Iris pigment epithelial cell (primary cell): ENCODE results near the gene SKA1.
"Not testable (repeated sequence)": the region's sequence is repeated elsewhere in the genome, so short reads cannot be mapped to it uniquely, and the experiment has no call there.

Experiments used
- DNase-seq: peaks from one replicate; pipeline ENCODE4 v3.0.0-alpha.2; 2011; ENCODE audit warnings: low read depth

Gene SKA1

DNA sequence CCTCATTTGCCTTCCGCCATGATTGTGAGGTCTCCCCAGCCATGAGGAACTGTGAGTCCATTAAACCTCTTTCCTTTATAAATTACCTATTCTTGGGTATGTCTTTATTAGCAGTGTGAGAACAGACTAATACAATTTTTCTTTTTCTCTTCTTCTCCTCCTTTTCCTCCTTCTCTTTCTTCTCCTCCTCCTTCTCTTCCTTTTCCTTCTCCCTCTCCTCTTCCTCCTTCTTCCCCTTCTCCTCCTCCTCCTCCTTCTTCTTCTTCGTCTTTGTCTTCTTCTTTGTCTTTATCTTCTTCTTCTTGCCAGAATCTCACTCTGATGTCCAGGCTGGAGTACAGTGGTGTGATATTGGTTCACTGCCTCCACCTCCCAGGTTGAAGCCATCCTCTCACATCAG, 20.2 kb downstream of the SKA1 start:
- DNase-seq, result no peak

DNA sequence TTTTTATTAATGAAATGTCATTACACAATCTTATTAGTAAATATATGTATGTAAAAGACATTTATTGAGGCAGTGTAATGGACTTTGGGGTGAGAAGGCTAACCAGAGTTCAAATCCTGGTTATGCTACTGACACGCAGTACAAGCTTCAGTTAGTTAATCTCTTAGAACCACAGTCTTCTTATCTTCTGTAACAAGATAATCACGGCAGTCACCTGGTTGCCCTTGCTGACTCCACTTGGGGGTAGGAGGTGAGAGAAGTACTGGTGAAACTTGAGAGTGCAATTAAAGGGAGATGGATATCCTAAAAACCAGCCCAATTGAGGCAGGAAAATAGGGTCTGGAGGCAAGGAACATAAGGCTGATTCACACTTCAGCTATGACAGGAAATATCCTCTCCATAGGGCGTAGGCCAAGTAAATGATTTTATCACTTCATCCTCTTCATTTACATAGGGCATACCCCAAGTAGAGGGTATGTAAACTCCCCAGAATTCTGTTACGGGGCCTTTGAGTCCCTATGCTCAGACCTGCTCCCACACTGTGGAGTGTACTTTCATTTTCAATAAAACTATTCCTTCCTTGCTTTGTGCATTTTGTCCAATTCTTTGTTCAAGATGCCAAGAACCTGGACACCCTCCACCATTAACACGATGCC, 21.3 kb downstream of the SKA1 start:
- DNase-seq, result no peak

DNA sequence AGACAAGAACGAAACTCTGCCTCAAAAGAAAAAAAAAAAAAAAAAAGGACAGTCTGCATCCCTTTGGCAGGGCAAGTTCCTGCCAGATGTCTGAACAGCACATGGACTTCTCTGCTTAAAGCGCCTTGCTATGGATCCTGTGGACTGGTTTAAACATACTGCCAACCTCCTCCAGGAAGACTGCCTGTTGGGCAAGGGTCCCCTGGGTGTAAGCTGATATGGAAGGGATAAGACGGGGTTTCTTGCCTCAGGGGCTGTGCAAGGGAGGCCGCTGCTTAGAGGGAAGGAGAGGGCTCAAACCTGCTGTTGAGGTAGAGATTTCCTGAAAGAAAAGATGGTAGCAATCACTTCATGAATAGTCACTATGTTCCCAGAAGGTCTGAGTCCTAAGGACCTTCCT, 22.2 kb downstream of the SKA1 start:
- DNase-seq, result no peak

DNA sequence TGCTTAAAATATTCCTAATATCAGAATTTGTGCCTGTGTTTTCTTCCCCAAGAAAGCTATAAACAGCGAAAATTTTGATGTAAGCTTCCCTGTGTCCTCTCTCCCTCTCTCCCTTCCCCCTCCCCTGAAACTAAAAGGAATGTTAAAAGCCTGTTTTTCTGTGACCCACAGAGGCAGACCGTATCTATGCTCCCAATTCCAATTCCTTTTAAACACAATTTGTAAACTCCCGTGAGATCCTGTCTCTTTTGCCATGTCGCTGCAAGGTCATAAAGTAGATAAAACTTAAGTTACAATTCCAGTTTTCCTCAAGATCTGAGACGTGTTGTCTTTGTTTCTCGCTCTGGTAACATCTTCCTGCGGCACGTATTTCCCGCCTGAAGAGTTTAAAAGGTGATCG, 23.3 kb downstream of the SKA1 start:
- no peak for DNase-seq

DNA sequence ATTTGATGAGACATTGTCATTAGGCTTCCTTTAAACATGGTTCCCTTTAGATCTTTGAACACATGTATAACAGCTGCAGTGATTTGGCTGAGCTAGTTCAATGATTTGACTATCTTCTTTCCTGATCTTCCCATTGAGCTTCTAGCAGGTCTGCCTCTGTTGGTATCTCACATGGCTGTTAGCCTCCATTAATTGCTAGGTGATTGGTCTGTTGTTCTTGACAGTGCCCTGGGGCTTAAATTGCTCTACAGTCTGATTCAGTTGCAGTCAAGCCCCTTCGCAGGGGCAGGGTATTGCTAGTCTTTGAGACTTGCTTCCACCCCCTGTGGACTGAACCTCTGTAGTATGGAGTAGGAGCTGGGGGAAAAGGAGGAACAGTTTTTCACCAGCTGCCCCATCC, 24.1 kb downstream of the SKA1 start:
- no peak for DNase-seq

GRCh38 chr18:50399582-50399981, 24.7 kb downstream of the SKA1 start:
- no peak for DNase-seq

DNA sequence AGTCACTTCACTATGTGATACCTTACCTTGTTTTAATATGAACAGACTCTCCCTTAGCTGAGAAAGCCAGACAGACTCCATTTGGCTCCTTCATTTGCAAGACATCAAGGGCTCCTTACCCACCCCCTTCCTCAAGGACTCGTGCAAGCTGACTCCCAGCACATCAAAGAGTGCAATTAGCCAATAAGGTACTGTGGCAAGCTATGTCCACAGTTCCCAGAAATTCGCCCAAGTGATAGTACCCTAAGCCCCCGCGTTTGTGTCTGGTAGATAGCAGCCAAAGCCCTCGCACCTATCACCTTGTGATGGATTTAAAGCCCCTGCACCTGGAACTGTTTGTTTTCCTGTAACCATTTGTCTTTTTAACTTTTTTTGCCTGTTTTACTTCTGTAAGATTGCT, 25.6 kb downstream of the SKA1 start:
- not testable (repeated sequence) for DNase-seq

DNA sequence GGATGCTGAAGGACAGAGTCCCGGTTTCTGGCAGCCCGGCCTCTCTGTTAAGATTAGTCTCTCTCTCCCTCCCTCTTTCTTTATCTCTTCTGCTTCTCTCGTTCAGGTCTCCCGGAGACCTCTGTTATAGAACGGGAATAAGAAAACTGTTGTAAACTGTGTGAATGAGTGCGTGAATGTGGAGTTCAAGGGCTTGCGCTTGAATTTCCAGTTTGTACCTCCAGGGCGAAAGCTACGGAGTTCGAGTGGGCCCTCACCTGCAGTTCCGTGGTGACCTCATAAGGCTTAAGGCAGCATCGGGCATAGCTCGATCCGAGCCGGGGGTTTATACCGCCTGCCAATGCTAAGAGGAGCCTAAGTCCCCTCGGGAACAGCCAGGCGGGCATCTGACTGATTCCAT, 26.4 kb downstream of the SKA1 start:
- DNase-seq, result no peak

DNA sequence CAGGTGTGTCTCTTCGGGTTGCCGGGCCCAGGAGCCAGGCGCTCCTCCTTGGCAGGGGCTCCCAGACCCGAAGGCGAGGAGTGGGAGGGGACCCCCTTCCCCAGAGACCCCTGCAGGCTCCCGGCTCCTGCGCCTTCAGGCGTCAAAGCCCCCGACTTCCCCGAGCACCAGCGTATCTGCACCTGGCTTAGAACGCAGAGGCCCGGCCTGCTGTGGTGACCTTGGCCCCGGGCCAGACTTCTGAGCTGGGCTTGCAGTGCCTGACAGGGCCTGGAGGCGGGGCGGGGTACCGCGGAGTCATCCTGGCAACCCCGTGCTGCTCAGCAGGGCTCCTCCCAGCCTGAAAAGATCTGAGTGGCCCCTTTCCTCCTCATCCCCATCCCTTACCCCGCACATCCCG, 27.0 kb downstream of the SKA1 start:
- DNase-seq, result peak; percentile 31

DNA sequence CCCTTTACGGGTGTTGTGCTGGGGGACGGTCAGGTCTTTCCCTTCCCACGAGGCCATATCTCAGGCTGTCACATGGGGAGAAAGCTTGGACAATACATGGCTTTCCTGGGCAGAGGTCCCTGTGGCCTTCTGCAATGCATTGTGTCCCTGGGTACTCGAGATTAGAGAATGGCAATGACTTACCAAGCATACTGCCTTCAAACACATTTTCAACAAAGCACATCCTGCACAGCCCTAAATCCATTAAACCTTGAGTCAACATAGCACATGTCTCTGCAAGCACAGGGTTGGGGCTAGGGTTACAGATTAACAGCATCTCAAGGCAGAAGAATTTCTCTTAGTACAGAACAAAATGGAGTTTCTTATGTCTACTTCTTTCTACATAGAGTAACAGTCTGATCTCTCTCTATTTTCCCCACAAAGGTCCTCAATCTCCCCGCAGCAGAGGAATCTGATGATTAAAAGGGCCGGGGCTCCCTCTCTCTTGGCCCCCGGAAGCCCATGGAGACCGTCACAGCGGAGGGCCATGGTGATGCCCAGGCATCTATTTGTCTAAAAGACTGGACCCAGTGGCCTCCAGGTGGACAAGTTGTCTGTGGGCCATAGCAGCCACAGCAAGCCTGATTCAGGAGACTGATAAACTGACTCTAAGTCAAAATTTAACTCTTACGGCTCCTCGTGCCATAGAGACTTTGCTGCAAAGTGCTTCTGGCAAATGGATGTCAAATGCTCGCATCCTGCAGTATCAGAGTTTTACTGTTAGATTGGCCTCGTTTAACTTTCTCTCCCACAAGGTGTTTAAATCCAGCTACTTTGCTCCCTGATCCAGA, 30.1 kb downstream of the SKA1 start:
- not testable (repeated sequence) for DNase-seq

DNA sequence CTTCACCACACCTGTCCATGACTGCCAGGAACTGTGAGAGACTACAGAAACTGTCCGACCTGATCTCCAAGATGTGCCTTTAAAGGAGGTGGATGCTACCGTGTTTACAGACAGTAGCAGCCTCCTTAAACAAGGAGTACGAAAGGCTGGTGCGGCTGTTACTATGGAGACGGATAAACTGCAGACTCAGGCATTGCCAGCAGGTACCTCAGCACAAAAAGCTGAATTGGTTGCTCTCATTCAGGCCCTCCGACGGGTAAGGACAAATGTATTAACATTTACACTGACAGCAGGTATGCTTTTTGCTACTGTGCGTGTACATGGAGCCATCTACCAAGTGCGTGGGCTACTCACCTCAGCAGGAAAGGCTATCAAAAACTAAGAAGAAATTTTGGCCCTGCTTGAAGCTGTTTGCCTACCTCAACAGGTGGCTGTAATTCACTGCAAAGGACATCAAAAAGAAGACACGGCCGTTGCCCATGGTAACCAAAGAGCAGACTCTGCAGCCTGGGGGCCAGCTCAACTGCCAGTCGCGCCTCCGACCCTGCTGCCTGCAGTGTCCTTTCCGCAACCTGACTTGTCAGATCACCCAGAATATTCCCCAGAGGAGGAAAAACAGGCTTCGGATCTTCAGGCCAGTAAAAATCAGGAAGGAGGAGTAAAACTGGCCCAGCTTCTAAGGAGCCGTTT, 30.9 kb downstream of the SKA1 start:
- no peak for DNase-seq

DNA sequence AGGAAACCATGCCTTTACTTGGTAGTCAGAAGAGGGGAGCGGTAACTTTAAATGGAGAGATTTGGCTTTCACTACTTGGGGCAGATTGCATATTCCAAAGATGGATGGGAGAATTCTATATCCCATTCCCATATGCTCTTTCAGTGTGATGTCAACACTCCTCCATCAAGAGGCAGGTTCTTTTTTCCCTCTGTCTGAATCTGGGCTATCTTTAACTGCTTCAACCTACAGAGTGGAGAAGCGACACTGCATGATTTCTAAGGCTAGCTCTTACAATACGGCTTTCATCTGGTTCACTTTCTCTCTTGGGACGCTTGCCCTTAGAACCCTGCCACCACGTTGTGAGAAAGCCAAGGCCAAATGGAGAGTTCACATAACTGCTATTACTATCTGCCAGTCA, 34.4 kb downstream of the SKA1 start:
- no peak for DNase-seq

DNA sequence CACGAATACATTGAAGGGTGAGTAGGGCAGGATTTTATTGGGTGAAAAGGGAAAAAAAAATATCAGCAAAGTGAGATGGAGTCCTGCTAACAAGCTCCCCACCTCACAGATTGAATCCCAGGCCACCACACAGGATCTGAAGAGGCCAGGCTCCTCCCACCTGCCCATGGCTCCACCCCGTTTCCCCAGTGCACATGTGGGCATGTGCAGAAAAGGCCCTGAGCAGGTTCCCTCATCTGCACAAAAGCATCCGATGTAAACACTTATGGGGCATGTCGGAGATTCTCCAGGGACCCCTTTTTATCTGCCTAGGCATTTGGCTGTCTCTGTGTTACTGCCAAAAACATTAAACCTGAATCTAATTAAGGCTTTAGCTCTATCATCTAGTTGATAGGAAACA, 35.2 kb downstream of the SKA1 start:
- DNase-seq, result no peak

GRCh38 chr18:50410894-50411293, 36.0 kb downstream of the SKA1 start:
- peak; percentile 83 for DNase-seq

GRCh38 chr18:50416832-50417231, 42.0 kb downstream of the SKA1 start:
- DNase-seq, result not testable (repeated sequence)

- DNase-seq, result not testable (repeated sequence)
Observed at GRCh38 chr18:50417705-50418104, 42.9 kb downstream of the SKA1 start.

DNA sequence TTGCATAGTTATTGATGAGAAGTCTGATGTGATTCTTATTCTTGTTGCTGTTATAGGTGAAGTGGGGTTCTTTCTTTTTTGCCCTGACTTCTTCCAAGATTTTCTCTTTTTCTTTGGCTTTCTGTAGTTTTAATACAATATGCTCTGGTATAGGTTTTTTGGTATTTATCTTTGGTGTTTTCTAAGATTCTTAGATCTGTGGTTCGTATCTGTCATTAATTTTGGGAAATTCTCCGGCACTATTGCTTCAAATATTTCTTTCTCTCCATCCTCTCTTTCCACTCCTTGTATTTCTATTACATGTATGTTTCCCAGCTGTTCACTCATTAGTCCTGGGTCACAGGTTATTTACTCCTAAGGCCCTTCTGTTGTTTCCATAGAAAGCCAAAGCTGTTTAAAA, 43.8 kb downstream of the SKA1 start:
- DNase-seq, result no peak

DNA sequence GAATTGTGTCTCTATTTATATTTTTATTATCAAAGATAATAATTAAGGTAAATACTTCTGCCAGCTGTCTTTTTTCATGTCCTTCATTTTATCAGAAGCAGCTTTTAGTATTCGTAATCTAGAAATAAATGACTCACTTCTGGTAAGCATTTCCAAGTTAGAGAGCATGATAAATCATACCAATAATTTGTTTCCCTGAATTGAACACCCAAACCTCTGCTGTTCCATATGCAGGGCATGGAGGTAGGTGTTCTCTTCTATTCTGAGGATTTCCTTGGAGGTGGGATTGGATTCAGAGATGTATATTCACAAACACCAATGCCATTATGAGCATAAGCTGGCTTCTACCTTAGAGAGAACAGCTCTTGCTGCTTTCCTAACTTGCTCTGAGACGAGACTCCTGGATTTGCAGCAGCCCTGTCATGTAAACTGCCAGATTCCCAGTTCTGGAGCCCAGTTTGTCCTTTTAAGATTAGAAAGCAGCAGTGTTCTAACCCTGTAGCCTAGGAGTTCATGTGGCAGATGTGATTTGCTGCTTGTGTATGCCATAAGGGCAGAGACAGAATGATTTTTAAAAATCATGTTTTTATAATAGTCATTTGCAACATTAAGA, 47.5 kb downstream of the SKA1 start:
- peak; percentile 9 for DNase-seq

GRCh38 chr18:50424877-50425690, 50.2 kb downstream of the SKA1 start:
- peak; percentile 95 for DNase-seq

DNA sequence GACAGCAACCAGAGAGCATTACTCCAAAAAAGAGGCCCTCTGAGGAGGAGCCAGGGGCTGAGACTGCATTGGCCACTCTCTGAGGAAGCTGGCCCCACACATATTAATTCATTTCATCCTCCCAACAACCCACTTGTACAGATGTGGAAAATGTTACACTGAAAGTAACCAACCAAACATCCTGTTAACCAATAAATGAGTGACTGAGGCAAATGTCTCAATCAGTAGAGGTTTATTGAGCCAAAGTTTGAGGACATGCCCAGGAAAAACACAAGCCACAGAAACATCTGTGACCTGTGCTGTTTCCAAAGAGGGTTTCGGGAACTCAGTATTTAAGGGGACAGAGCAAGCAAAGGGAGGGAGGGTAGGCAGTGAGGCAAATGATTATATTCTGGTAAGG, 53.0 kb downstream of the SKA1 start:
- no peak for DNase-seq

DNA sequence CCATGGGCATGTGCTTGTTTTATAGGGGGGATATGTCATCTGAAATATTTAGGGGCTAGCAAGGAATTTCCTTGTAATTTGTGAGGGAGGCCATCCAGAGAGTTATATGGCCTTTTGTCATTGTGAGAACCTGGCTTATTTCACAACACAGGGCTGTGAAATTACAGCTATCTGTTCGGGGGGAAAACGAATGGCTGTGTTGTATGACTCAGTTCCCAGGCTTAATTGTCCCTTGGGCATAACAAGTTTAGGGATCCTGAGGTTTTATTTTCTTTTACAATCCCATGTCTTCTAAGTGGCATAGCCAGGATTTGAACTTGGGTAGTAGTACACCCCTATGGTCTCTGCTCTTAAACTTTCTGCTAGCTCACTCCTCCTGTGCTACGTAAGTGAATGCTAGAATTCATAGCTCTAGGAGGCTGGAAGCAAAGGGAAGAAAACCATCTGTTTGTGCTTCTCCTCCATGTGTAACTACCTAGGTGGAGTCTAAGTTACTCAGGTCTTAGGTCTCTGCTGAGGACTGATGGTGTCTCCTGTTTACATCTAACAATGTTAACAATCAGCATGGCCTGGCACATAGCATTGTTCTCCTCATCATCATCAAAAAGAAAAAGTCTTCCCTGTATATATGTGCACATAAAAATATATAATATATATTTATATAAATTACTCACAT, 53.8 kb downstream of the SKA1 start:
- no peak for DNase-seq
